Muscle layer of duodenum (tissue), 2 donors: ENCODE data around the gene OLIG2.
A peak's percentile ranks its signal among the peaks of the same experiment; 100 is the strongest.

Experiments
- H3K27ac ChIP-seq: one replicate; pipeline ENCODE4 v1.7.0; 2013; ENCODE audit warnings: mild to moderate bottlenecking, low read length
- H3K27me3 ChIP-seq: one replicate; pipeline ENCODE4 v1.7.0; 2013; ENCODE audit warnings: low read depth, mild to moderate bottlenecking, control low read depth, low read length
- H3K36me3 ChIP-seq, 2 donors: one replicate each; pipeline ENCODE4 v1.7.0; 2013; ENCODE audit warnings: low read length in 2 of 2, control low read depth in 1 of 2, mild to moderate bottlenecking in 1 of 2; ENCODE audit not compliant: insufficient read depth in 2 of 2, control insufficient read depth in 1 of 2
- H3K4me1 ChIP-seq, 2 donors: one replicate each; pipeline ENCODE4 v1.7.0; 2013; ENCODE audit warnings: low read length in 2 of 2, mild to moderate bottlenecking in 2 of 2, control low read depth in 1 of 2, moderate library complexity in 1 of 2; ENCODE audit not compliant: insufficient read depth in 2 of 2, control insufficient read depth in 1 of 2
- H3K4me3 ChIP-seq, 2 donors: one replicate each; pipeline ENCODE4 v1.7.0; 2013; ENCODE audit warnings: low read length in 2 of 2, low read depth in 1 of 2, mild to moderate bottlenecking in 1 of 2
- H3K9me3 ChIP-seq, 2 donors: one replicate each; pipeline ENCODE4 v1.7.0; 2013; ENCODE audit warnings: low read length in 2 of 2, control low read depth in 1 of 2, mild to moderate bottlenecking in 1 of 2; ENCODE audit not compliant: control insufficient read depth in 1 of 2
- donor health status: healthy.

Gene OLIG2

DNA sequence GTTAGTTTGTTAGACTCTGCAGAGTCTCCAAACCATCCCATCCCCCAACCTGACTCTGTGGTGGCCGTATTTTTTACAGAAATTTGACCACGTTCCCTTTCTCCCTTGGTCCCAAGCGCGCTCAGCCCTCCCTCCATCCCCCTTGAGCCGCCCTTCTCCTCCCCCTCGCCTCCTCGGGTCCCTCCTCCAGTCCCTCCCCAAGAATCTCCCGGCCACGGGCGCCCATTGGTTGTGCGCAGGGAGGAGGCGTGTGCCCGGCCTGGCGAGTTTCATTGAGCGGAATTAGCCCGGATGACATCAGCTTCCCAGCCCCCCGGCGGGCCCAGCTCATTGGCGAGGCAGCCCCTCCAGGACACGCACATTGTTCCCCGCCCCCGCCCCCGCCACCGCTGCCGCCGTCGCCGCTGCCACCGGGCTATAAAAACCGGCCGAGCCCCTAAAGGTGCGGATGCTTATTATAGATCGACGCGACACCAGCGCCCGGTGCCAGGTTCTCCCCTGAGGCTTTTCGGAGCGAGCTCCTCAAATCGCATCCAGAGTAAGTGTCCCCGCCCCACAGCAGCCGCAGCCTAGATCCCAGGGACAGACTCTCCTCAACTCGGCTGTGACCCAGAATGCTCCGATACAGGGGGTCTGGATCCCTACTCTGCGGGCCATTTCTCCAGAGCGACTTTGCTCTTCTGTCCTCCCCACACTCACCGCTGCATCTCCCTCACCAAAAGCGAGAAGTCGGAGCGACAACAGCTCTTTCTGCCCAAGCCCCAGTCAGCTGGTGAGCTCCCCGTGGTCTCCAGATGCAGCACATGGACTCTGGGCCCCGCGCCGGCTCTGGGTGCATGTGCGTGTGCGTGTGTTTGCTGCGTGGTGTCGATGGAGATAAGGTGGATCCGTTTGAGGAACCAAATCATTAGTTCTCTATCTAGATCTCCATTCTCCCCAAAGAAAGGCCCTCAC lies at the start of gene OLIG2:
OLIG2 (plus strand) TSS at position 447 of the 954 bp plus-strand sequence. CDS start 928 bp downstream, outside the sequence.
- H3K9me3 ChIP-seq, result no peaks in the 10 kb centered on the region
- H3K27me3 ChIP-seq, result peaks cover 91% of the 10 kb centered on the region
- no peaks in the 10 kb centered on the region for H3K36me3 ChIP-seq
- H3K4me3 ChIP-seq, result peak within 1 kb of the TSS in 1 of 2 donors; percentile 28
- H3K27ac ChIP-seq, result no peak within 1 kb of the TSS
- peaks cover 3 to 62% of the 10 kb centered on the region in 2 donors for H3K4me1 ChIP-seq

DNA sequence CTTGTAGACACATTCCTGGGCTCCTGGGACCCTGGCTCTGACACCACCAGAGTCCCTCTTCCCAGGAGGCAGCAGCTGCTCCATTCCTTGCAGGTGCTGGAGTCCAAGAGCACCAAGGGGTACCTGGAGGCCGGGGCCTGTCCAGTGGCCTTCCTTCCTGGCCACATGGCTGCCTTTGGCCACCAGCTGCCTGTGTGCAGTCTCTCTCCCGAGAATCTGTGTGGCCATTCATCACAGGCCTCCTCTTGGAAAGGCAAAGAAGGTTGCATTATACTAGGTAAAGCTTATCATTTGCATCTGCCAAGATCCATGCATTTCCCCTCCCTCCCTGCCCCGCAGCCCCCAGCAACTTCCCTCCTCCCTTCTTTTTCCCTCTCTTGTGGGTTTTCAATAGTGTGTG lies 48.9 kb upstream of the OLIG2 start:
- no peak overlapping the region for H3K4me3 ChIP-seq
- H3K36me3 ChIP-seq, result no peaks in the 10 kb centered on the region
- H3K27me3 ChIP-seq, result no peaks in the 10 kb centered on the region
- H3K9me3 ChIP-seq, result no peaks in the 10 kb centered on the region
- H3K27ac ChIP-seq, result no peak overlapping the region
- H3K4me1 ChIP-seq, result peaks cover 0 to 3% of the 10 kb centered on the region in 2 donors

- Histone ChIP-seq H3K4me1 (peaks cover 0 to 3% of the 10 kb centered on the region in 2 donors), H3K27ac (no peak overlapping the region), H3K36me3 (no peaks in the 10 kb centered on the region), H3K9me3 (no peaks in the 10 kb centered on the region), H3K4me3 (no peak overlapping the region), H3K27me3 (no peaks in the 10 kb centered on the region)
Measured at GRCh38 chr21:32977216-32977615, 48.5 kb upstream of the OLIG2 start.

- no peaks in the 10 kb centered on the region for H3K9me3 ChIP-seq
- H3K27ac ChIP-seq, result no peak overlapping the region
- no peaks in the 10 kb centered on the region for H3K27me3 ChIP-seq
- no peak overlapping the region for H3K4me3 ChIP-seq
- H3K36me3 ChIP-seq, result no peaks in the 10 kb centered on the region
- H3K4me1 ChIP-seq, result peaks cover 0 to 3% of the 10 kb centered on the region in 2 donors
Measured at GRCh38 chr21:32978331-32979270, 47.1 kb upstream of the OLIG2 start.

GRCh38 chr21:32979598-32980268 lies 46.0 kb upstream of the OLIG2 start:
- Histone ChIP-seq H3K4me3 (no peak overlapping the region), H3K4me1 (peaks cover 0 to 3% of the 10 kb centered on the region in 2 donors), H3K27me3 (no peaks in the 10 kb centered on the region), H3K27ac (no peak overlapping the region), H3K9me3 (no peaks in the 10 kb centered on the region), H3K36me3 (no peaks in the 10 kb centered on the region)

DNA sequence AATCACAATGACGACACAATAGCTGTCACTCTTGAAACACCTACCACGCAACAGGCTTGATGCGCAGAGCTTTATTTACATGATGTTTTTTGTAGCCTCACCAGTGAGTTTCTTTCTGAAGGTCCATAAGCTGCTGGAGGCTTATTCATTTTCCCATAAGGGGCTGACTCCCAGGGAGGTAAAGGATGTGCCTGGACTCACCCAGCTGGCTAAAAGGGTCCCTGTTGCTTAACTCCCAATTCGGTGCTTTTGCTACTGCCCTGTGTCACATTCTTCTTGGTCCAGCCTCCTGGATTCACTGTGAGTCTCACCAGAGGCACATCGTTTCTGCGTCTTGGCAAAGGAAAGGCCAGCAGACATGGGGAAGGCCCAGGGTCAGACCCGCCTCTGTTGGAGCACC lies 44.6 kb upstream of the OLIG2 start:
- no peaks in the 10 kb centered on the region for H3K9me3 ChIP-seq
- no peaks in the 10 kb centered on the region for H3K27me3 ChIP-seq
- no peak overlapping the region for H3K4me3 ChIP-seq
- H3K36me3 ChIP-seq, result no peaks in the 10 kb centered on the region
- no peak overlapping the region for H3K27ac ChIP-seq
- H3K4me1 ChIP-seq, result peaks cover 0 to 3% of the 10 kb centered on the region in 2 donors

DNA sequence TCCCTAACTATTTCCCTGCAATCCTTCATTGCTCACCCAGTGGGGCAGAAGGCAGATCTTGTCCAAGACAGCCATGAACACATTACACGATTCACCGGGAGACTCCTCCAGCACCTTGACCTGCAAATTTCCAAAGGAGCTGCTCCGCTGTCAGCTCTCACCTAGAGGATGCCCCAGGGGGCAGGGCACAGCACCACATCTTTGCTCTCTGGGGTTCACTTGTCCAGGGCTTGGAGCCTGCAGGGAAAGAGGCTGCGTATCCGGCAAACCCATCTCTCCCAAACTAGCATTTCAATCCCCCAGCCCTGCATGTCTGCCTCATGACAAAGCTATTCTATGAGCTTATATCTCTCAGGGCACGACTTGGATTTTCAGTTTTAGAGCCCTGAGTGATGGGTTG lies 35.1 kb upstream of the OLIG2 start:
- Histone ChIP-seq H3K4me1 (no peaks in the 10 kb centered on the region), H3K27ac (no peak overlapping the region), H3K27me3 (no peaks in the 10 kb centered on the region), H3K36me3 (no peaks in the 10 kb centered on the region), H3K4me3 (no peak overlapping the region), H3K9me3 (peaks cover 0 to 5% of the 10 kb centered on the region in 2 donors)

DNA sequence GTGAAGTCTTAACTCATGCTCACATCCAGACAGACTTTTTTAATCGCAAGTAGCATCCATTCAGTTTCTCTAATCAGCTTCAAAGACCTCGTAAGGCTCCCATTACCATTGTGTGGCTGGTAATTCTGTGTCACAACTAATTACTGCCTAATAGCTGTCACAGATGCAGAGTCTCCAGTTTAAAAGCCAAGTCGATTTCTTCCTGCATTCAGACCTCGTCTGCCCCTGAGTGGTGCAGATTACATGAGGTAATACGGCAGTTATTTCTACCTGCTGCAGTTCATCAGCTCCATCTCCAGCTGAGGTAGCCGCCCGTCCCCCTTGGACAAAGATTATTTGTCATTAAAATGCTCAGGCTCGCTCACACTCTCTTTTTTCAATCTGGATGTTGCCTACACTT lies 34.4 kb upstream of the OLIG2 start:
- no peaks in the 10 kb centered on the region for H3K27me3 ChIP-seq
- no peaks in the 10 kb centered on the region for H3K4me1 ChIP-seq
- H3K27ac ChIP-seq, result no peak overlapping the region
- H3K36me3 ChIP-seq, result no peaks in the 10 kb centered on the region
- peaks cover 0 to 5% of the 10 kb centered on the region in 2 donors for H3K9me3 ChIP-seq
- H3K4me3 ChIP-seq, result no peak overlapping the region

GRCh38 chr21:32993894-32994293 lies 31.8 kb upstream of the OLIG2 start:
- H3K36me3 ChIP-seq, result no peaks in the 10 kb centered on the region
- H3K27me3 ChIP-seq, result no peaks in the 10 kb centered on the region
- no peaks in the 10 kb centered on the region for H3K9me3 ChIP-seq
- H3K4me3 ChIP-seq, result no peak overlapping the region
- H3K4me1 ChIP-seq, result no peaks in the 10 kb centered on the region
- H3K27ac ChIP-seq, result no peak overlapping the region

GRCh38 chr21:32994305-32994704 lies 31.4 kb upstream of the OLIG2 start:
- Histone ChIP-seq H3K27me3 (no peaks in the 10 kb centered on the region), H3K4me1 (no peaks in the 10 kb centered on the region), H3K36me3 (no peaks in the 10 kb centered on the region), H3K9me3 (no peaks in the 10 kb centered on the region), H3K4me3 (no peak overlapping the region), H3K27ac (no peak overlapping the region)

GRCh38 chr21:33007747-33008146 lies 18.0 kb upstream of the OLIG2 start:
- Histone ChIP-seq H3K36me3 (no peaks in the 10 kb centered on the region), H3K4me3 (no peak overlapping the region), H3K27ac (no peak overlapping the region), H3K27me3 (no peaks in the 10 kb centered on the region), H3K9me3 (no peaks in the 10 kb centered on the region), H3K4me1 (no peaks in the 10 kb centered on the region)
